ENCODE results near the gene NCLN. TPM values are rescaled to one million over a fixed set of nuclear protein-coding genes. Genes with fewer than 3 reads are reported as not detected.
"Not testable (repeated sequence)": the region's sequence is repeated elsewhere in the genome, so short reads cannot be mapped to it uniquely, and the experiment has no call there.

NCLN gene
- total RNA-seq, 1 donor from 2014 or later: 12.2 TPM

DNA sequence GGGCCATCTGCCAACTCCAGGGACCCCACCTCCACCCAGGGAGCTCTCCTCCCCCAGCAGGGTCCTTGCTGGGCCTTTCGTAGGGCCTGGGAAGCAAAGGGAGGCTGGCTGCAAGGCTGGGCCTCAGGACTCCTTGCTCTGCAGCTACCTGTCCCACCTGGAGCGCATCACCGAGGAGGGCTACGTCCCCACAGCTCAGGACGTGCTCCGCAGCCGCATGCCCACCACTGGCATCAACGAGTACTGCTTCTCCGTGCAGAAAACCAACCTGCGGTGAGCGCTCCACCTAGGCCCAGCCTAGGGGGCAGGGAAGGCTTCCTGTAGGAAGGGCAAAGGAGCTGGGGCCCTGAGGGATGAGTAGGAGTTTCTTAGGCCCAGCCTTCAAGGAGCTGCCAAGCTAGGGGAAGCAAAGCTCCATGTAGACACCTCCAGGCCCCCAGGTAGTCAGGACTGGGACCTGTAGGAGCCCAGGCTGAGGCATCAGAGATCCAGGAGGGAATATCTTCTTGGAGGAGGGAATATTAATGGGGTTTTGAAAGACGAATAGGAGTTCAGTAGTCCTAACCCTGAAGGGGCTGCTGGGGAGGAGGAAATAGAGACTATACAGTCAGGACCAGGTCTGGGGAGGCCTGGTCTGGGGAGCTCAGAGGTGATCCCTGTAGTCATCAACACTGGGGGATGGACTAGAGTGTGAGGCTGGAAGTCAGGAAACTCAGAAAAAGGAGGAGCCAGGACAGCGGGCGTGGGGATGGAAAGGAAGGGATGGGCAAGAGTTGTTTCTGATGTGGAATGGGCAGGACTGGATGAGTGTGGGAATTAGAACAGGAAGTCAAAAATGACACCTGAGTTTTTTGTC is 33.9 kb upstream of the NCLN start:
- Mint-ChIP-seq H3K27ac (no peak overlapping the region), H3K36me3 (peaks cover 3% of the 10 kb centered on the region), H3K9me3 (peaks cover 2% of the 10 kb centered on the region), H3K27me3 (ENCODE audit: insufficient read depth, low read depth) (peaks cover 16% of the 10 kb centered on the region), H3K4me3 (no peak overlapping the region), H3K4me1 (peaks cover 14% of the 10 kb centered on the region)
- Histone ChIP-seq H3K27ac (no peak overlapping the region), H3K9me3 (ENCODE audit: low read depth) (no peaks in the 10 kb centered on the region), H3K4me2 (no peak overlapping the region), H3K36me3 (no peaks in the 10 kb centered on the region), H4K20me1 (ENCODE audit: low read depth) (no peaks in the 10 kb centered on the region), H3K4me3 (no peak overlapping the region), H3K9ac (no peak overlapping the region), H3F3A (ENCODE audit: low read depth) (no peaks in the 10 kb centered on the region), H3K27me3 (no peaks in the 10 kb centered on the region), H3K4me1 (peaks cover 3% of the 10 kb centered on the region), H2AFZ (replicated peaks) (no peak overlapping the region), H3K79me2 (ENCODE audit: low read depth) (no peaks in the 10 kb centered on the region)
- TF ChIP-seq EZH2 (IDR thresholded peaks at IDR 0.05) (no peak), CTCF (IDR thresholded peaks at IDR 0.05) (no peak), EZH2phosphoT487 (IDR thresholded peaks at IDR 0.05) (no peak)
- no peak for DNase-seq (ENCODE audit: low spot score)

GRCh38 chr19:3152419-3152780 is 33.3 kb upstream of the NCLN start:
- H3K9ac ChIP-seq: no peak overlapping the region
- H3K9me3 Mint-ChIP-seq: peaks cover 2% of the 10 kb centered on the region
- H3K4me3 Mint-ChIP-seq: no peak overlapping the region
- no peaks in the 10 kb centered on the region for H3K9me3 ChIP-seq (ENCODE audit: low read depth)
- no peaks in the 10 kb centered on the region for H4K20me1 ChIP-seq (ENCODE audit: low read depth)
- no peak for DNase-seq (ENCODE audit: low spot score)
- no peaks in the 10 kb centered on the region for H3K27me3 ChIP-seq
- H3K27me3 Mint-ChIP-seq (ENCODE audit: insufficient read depth, low read depth): peaks cover 14% of the 10 kb centered on the region
- H2AFZ ChIP-seq (replicated peaks): no peak overlapping the region
- H3K27ac ChIP-seq: no peak overlapping the region
- peaks cover 3% of the 10 kb centered on the region for H3K4me1 ChIP-seq
- H3K4me1 Mint-ChIP-seq: peaks cover 14% of the 10 kb centered on the region
- H3K36me3 ChIP-seq: no peaks in the 10 kb centered on the region
- H3K4me3 ChIP-seq: no peak overlapping the region
- no peak overlapping the region for H3K27ac Mint-ChIP-seq
- H3K79me2 ChIP-seq (ENCODE audit: low read depth): no peaks in the 10 kb centered on the region
- no peaks in the 10 kb centered on the region for H3F3A ChIP-seq (ENCODE audit: low read depth)
- H3K36me3 Mint-ChIP-seq: peaks cover 3% of the 10 kb centered on the region
- no peak overlapping the region for H3K4me2 ChIP-seq
- TF ChIP-seq EZH2phosphoT487 (IDR thresholded peaks at IDR 0.05): no peak

- Mint-ChIP-seq H3K36me3 (peaks cover 3% of the 10 kb centered on the region), H3K4me1 (peaks cover 14% of the 10 kb centered on the region), H3K9me3 (peaks cover 2% of the 10 kb centered on the region), H3K27me3 (ENCODE audit: insufficient read depth, low read depth) (peaks cover 15% of the 10 kb centered on the region), H3K4me3 (no peak overlapping the region), H3K27ac (no peak overlapping the region)
- H3K9ac ChIP-seq: no peak overlapping the region
- no peak overlapping the region for H3K4me3 ChIP-seq
- H3K79me2 ChIP-seq (ENCODE audit: low read depth): no peaks in the 10 kb centered on the region
- H3K27me3 ChIP-seq: no peaks in the 10 kb centered on the region
- no peaks in the 10 kb centered on the region for H3K36me3 ChIP-seq
- no peak overlapping the region for H2AFZ ChIP-seq (replicated peaks)
- no peak for DNase-seq (ENCODE audit: low spot score)
- H3K9me3 ChIP-seq (ENCODE audit: low read depth): no peaks in the 10 kb centered on the region
- peaks cover 3% of the 10 kb centered on the region for H3K4me1 ChIP-seq
- no peaks in the 10 kb centered on the region for H4K20me1 ChIP-seq (ENCODE audit: low read depth)
- H3K27ac ChIP-seq: no peak overlapping the region
- H3K4me2 ChIP-seq: no peak overlapping the region
- TF ChIP-seq EZH2phosphoT487 (IDR thresholded peaks at IDR 0.05): no peak
- TF ChIP-seq CTCF (IDR thresholded peaks at IDR 0.05): no peak
- H3F3A ChIP-seq (ENCODE audit: low read depth): no peaks in the 10 kb centered on the region
Measured at GRCh38 chr19:3153286-3154230, 32.2 kb upstream of the NCLN start.

GRCh38 chr19:3154447-3154846 is 31.3 kb upstream of the NCLN start:
- not testable (repeated sequence) for H3K9me3 ChIP-seq (ENCODE audit: low read depth); H3K4me3 Mint-ChIP-seq; H3K4me3 ChIP-seq; H2AFZ ChIP-seq (replicated peaks); H3K79me2 ChIP-seq (ENCODE audit: low read depth); H3K4me1 ChIP-seq; H3K27me3 Mint-ChIP-seq (ENCODE audit: insufficient read depth, low read depth); H3F3A ChIP-seq (ENCODE audit: low read depth); H3K27ac ChIP-seq; H3K9me3 Mint-ChIP-seq; H3K9ac ChIP-seq; H4K20me1 ChIP-seq (ENCODE audit: low read depth); H3K36me3 ChIP-seq; H3K4me2 ChIP-seq; H3K27ac Mint-ChIP-seq; DNase-seq (ENCODE audit: low spot score); H3K27me3 ChIP-seq; H3K36me3 Mint-ChIP-seq
- H3K4me1 Mint-ChIP-seq: peaks cover 12% of the 10 kb centered on the region

Measured in neural progenitor cell (in vitro differentiated cells).